ENCODE data around the gene KRTAP5-7. TPM values are rescaled to one million over a fixed set of nuclear protein-coding genes. Genes with fewer than 3 reads are reported as not detected.

The KRTAP5-7 gene
- polyA plus RNA-seq, 1 donor from 2014 or later = 0.56 TPM

DNA sequence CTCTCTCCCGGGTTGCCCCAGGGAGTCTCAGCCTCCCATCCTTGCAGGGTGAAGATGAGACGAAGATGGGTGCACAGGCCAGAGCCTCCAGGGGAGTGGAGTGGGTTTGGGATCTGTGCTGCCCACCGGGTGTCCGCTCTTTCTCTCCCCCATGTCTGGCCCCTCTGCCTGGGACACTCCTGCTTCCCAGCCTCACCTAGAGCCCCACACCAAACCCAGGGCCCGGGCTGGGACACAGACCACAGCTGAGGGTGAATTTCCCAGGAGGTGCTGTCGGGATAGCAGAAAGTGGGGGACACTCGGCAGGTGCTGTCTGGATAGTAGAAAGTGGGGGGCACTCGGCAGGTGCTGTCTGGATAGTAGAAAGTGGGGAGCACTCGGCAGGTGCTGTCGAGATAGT lies 25.0 kb upstream of the KRTAP5-7 start:
- no peak overlapping the region for H3K27ac ChIP-seq (ENCODE audit: low read length)
- no peak overlapping the region for H2AFZ ChIP-seq (ENCODE audit: low read depth, low read length)
- H3K4me3 ChIP-seq (ENCODE audit: low read length) = no peak overlapping the region
- H3K27me3 ChIP-seq (ENCODE audit: insufficient read depth, low read depth, low read length) = no peaks in the 10 kb centered on the region
- no peaks in the 10 kb centered on the region for H4K20me1 ChIP-seq (ENCODE audit: insufficient read depth)
- TF ChIP-seq TAF1 (IDR thresholded peaks at IDR 0.05; ENCODE audit: low read depth) (no peak), SMC3 (conservative IDR thresholded peaks at IDR 0.05; ENCODE audit: poor library complexity) (no peak), EP300 (conservative IDR thresholded peaks at IDR 0.05; ENCODE audit: poor library complexity, severe bottlenecking) (no peak), MXI1 (conservative IDR thresholded peaks at IDR 0.05; ENCODE audit: poor library complexity, severe bottlenecking) (no peak), RAD21 (conservative IDR thresholded peaks at IDR 0.05) (no peak), EZH2 (IDR thresholded peaks at IDR 0.05; ENCODE audit: borderline replicate concordance, insufficient read depth, low read length, poor library complexity, severe bottlenecking) (no peak), POLR2AphosphoS5 (IDR thresholded peaks at IDR 0.05) (no peak)
- TF ChIP-seq, protein P1, sequence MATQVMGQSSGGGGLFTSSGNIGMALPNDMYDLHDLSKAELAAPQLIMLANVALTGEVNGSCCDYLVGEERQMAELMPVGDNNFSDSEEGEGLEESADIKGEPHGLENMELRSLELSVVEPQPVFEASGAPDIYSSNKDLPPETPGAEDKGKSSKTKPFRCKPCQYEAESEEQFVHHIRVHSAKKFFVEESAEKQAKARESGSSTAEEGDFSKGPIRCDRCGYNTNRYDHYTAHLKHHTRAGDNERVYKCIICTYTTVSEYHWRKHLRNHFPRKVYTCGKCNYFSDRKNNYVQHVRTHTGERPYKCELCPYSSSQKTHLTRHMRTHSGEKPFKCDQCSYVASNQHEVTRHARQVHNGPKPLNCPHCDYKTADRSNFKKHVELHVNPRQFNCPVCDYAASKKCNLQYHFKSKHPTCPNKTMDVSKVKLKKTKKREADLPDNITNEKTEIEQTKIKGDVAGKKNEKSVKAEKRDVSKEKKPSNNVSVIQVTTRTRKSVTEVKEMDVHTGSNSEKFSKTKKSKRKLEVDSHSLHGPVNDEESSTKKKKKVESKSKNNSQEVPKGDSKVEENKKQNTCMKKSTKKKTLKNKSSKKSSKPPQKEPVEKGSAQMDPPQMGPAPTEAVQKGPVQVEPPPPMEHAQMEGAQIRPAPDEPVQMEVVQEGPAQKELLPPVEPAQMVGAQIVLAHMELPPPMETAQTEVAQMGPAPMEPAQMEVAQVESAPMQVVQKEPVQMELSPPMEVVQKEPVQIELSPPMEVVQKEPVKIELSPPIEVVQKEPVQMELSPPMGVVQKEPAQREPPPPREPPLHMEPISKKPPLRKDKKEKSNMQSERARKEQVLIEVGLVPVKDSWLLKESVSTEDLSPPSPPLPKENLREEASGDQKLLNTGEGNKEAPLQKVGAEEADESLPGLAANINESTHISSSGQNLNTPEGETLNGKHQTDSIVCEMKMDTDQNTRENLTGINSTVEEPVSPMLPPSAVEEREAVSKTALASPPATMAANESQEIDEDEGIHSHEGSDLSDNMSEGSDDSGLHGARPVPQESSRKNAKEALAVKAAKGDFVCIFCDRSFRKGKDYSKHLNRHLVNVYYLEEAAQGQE (IDR thresholded peaks at IDR 0.05; ENCODE audit: borderline replicate concordance) = no peak
- TF ChIP-seq, protein P2, sequence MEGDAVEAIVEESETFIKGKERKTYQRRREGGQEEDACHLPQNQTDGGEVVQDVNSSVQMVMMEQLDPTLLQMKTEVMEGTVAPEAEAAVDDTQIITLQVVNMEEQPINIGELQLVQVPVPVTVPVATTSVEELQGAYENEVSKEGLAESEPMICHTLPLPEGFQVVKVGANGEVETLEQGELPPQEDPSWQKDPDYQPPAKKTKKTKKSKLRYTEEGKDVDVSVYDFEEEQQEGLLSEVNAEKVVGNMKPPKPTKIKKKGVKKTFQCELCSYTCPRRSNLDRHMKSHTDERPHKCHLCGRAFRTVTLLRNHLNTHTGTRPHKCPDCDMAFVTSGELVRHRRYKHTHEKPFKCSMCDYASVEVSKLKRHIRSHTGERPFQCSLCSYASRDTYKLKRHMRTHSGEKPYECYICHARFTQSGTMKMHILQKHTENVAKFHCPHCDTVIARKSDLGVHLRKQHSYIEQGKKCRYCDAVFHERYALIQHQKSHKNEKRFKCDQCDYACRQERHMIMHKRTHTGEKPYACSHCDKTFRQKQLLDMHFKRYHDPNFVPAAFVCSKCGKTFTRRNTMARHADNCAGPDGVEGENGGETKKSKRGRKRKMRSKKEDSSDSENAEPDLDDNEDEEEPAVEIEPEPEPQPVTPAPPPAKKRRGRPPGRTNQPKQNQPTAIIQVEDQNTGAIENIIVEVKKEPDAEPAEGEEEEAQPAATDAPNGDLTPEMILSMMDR (IDR thresholded peaks at IDR 0.05; ENCODE audit: poor library complexity, severe bottlenecking) = no peak
- H3K9me3 ChIP-seq (ENCODE audit: low read length) = no peaks in the 10 kb centered on the region
- H3F3A ChIP-seq (ENCODE audit: insufficient read depth, low read length, poor library complexity, severe bottlenecking) = no peaks in the 10 kb centered on the region
- H3K36me3 ChIP-seq (ENCODE audit: insufficient read depth, low read length) = no peaks in the 10 kb centered on the region
- no peak overlapping the region for H3K4me2 ChIP-seq (ENCODE audit: low read length)
- no peak overlapping the region for H3K9ac ChIP-seq (ENCODE audit: low read length)
- H3K79me2 ChIP-seq (replicated peaks; ENCODE audit: insufficient read depth, low read length) = no peaks in the 10 kb centered on the region
- no peaks in the 10 kb centered on the region for H3K9me2 ChIP-seq (ENCODE audit: insufficient read depth, low read length)

DNA sequence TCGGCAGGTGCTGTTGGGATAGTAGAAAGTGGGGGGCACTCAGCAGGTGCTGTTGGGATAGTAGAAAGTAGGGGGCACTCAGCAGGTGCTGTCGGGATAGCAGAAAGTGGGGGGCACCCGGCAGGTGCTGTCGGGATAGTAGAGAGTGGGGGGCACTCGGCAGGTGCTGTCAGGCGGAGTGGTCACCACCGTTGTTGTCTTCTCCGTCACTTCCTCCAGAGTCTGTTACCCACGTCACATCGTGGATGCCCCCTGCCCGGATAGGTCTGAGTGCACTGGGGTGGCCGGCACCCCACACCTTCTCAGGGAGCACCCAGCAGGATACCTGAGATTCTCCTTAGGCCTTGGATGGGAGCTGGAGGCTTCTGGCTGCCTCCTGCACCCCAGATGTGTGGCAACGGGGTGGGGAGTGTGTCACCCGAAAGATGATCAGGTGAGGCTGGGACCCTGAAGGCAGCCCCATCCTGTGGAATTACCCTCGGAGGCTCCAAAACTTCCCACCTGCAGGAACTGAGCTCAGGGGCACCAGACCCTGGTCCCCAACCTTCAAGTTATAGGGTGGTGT lies 24.1 kb upstream of the KRTAP5-7 start:
- Histone ChIP-seq H3K27ac (ENCODE audit: low read length) (no peak overlapping the region), H3K9me2 (ENCODE audit: insufficient read depth, low read length) (no peaks in the 10 kb centered on the region), H3K9me3 (ENCODE audit: low read length) (no peaks in the 10 kb centered on the region), H3K79me2 (replicated peaks; ENCODE audit: insufficient read depth, low read length) (no peaks in the 10 kb centered on the region), H3F3A (ENCODE audit: insufficient read depth, low read length, poor library complexity, severe bottlenecking) (no peaks in the 10 kb centered on the region), H3K4me3 (ENCODE audit: low read length) (no peak overlapping the region), H3K4me2 (ENCODE audit: low read length) (no peak overlapping the region), H2AFZ (ENCODE audit: low read depth, low read length) (no peak overlapping the region), H3K9ac (ENCODE audit: low read length) (no peak overlapping the region), H4K20me1 (ENCODE audit: insufficient read depth) (no peaks in the 10 kb centered on the region), H3K36me3 (ENCODE audit: insufficient read depth, low read length) (no peaks in the 10 kb centered on the region), H3K27me3 (ENCODE audit: insufficient read depth, low read depth, low read length) (no peaks in the 10 kb centered on the region)
- TF ChIP-seq SMC3 (conservative IDR thresholded peaks at IDR 0.05; ENCODE audit: poor library complexity) (no peak), EP300 (conservative IDR thresholded peaks at IDR 0.05; ENCODE audit: poor library complexity, severe bottlenecking) (no peak), POLR2AphosphoS5 (IDR thresholded peaks at IDR 0.05) (no peak), MXI1 (conservative IDR thresholded peaks at IDR 0.05; ENCODE audit: poor library complexity, severe bottlenecking) (no peak)
- TF ChIP-seq, protein P2 (IDR thresholded peaks at IDR 0.05; ENCODE audit: poor library complexity, severe bottlenecking) = no peak

All from neural cell (in vitro differentiated cells).